GM12878 (cell line): ENCODE results near the gene MRPS25. TPM values are rescaled to one million over a fixed set of nuclear protein-coding genes. Genes with fewer than 3 reads are reported as not detected.

Experiments
- ATAC-seq: fragments of 200-7000 bp; cut with Tn5 transposase; 3 replicates; pipeline ENCODE4 v1.9.1; 2020; ENCODE audit warnings: mild to moderate bottlenecking, moderate library complexity
- BruUV-seq: library from RNA; stranded (reverse); fragments of 400-500 nt; replicated peaks from 2 replicates; lab custom pipeline; 2021; lab: Mats Ljungman, UMichigan
- CTCF ChIA-PET: fragments of 300-600 bp; sonication (Branson Sonifier 250); formaldehyde crosslinking; extraction: SDS; loops from one replicate; lab custom pipeline; 2021; ENCODE audit warnings: inconsistent platforms; lab: Yijun Ruan, JAX
- POLR2A ChIA-PET: fragments of 350-600 bp; formaldehyde crosslinking; extraction: SDS; loops from one replicate; lab custom pipeline; 2021; ENCODE audit warnings: inconsistent platforms; lab: Charles Lee
- RAD21 ChIA-PET: fragments of 300-600 bp; sonication (Branson Sonifier 250); formaldehyde crosslinking; loops from one replicate; lab custom pipeline; 2023; ENCODE audit warnings: antibody characterized with exemption; ENCODE audit not compliant: unreplicated experiment; lab: Charles Lee
- SMC1A ChIA-PET: fragments of 300-600 bp; sonication (Branson Sonifier 250); formaldehyde crosslinking; loops from one replicate; lab custom pipeline; 2023; ENCODE audit not compliant: unreplicated experiment, uncharacterized antibody; lab: Charles Lee
- DNase-seq: peaks from one replicate; pipeline ENCODE4 v3.0.0-alpha.2; 2011; ENCODE audit warnings: low read depth, low spot score
- FAIRE-seq: peaks from 3 replicates; lab custom pipeline; 2011; peaks lifted over from hg19 to GRCh38; lab: Jason Lieb, UNC
- H2AFZ ChIP-seq: 2 replicates; pipeline ENCODE4 v1.6.0; 2011; ENCODE audit warnings: low read depth, low read length, control low read depth; ENCODE audit not compliant: control insufficient read depth
- H3K27ac ChIP-seq: 2 replicates; pipeline ENCODE4 v1.5.1; 2011; ENCODE audit warnings: control low read depth; ENCODE audit not compliant: control insufficient read depth, insufficient read depth
- H3K27me3 ChIP-seq, 2 experiments: replicated peaks in 1 of 2; 2 replicates each; pipeline versions ENCODE4 v1.6.0 to v1.6.1; 2011; ENCODE audit warnings: low read length in 1 of 2; ENCODE audit not compliant: control insufficient read depth in 2 of 2, insufficient read depth in 2 of 2
- H3K36me3 ChIP-seq, 2 experiments: 2 replicates each; pipeline ENCODE4 v1.5.1; 2011; ENCODE audit warnings: low read length in 1 of 2; ENCODE audit not compliant: control insufficient read depth in 2 of 2, insufficient read depth in 2 of 2
- H3K4me1 ChIP-seq: 2 replicates; pipeline ENCODE4 v1.6.1; 2011; ENCODE audit warnings: mild to moderate bottlenecking, low read length, moderate library complexity, mixed read lengths; ENCODE audit not compliant: control insufficient read depth, insufficient read depth
- H3K4me2 ChIP-seq: 2 replicates; pipeline ENCODE4 v1.6.0; 2011; ENCODE audit warnings: control low read depth; ENCODE audit not compliant: control insufficient read depth, insufficient read depth
- H3K4me3 ChIP-seq: fragments of 200-600 bp; sonication (generic); 2 replicates; pipeline ENCODE4 v1.5.1; 2016
- H3K79me2 ChIP-seq: 2 replicates; pipeline ENCODE4 v1.6.0; 2011; ENCODE audit warnings: low read length; ENCODE audit not compliant: control insufficient read depth, insufficient read depth
- H3K9ac ChIP-seq: 2 replicates; pipeline ENCODE4 v1.8.0; 2011; ENCODE audit warnings: low read length, control low read depth, mixed read lengths; ENCODE audit not compliant: control insufficient read depth, insufficient read depth
- H3K9me3 ChIP-seq: replicated peaks from 3 replicates; pipeline ENCODE4 v1.5.1; 2011; ENCODE audit warnings: mild to moderate bottlenecking, low read length; ENCODE audit not compliant: control insufficient read depth, insufficient read depth
- H4K20me1 ChIP-seq: 2 replicates; pipeline ENCODE4 v1.6.0; 2011; ENCODE audit not compliant: control insufficient read depth, insufficient read depth
- BMI1 ChIP-seq: fragments of 450-650 bp; IDR thresholded peaks from 2 replicates; pipeline ENCODE4 v1.6.1; 2016; ENCODE audit warnings: mild to moderate bottlenecking, moderate library complexity, borderline replicate concordance
- CBFB ChIP-seq: IDR thresholded peaks from 2 replicates; pipeline ENCODE4 v1.6.1; 2016; ENCODE audit warnings: antibody characterized with exemption, low read depth
- HDAC2 ChIP-seq: fragments of 200-600 bp; sonication (generic); IDR thresholded peaks from 2 replicates; pipeline ENCODE4 v1.6.1; 2017
- RFX5 ChIP-seq: IDR thresholded peaks from 2 replicates; pipeline ENCODE4 v1.6.1; 2011; ENCODE audit warnings: low read depth, low read length, improper control_type of control experiment
- SMAD1 ChIP-seq: fragments of 450-650 bp; IDR thresholded peaks from 2 replicates; pipeline ENCODE4 v1.6.1; 2018; ENCODE audit warnings: mild to moderate bottlenecking, low read depth; ENCODE audit not compliant: partially characterized antibody
- SREBF1 ChIP-seq: IDR thresholded peaks from 2 replicates; pipeline ENCODE4 v1.6.1; 2012; ENCODE audit warnings: mild to moderate bottlenecking, low read length
- WGBS: methylation state at CpG from one replicate; pipeline ENCODE4 v1.1.6; 2016; ENCODE audit warnings: low lambda C conversion rate; ENCODE audit not compliant: insufficient replicate concordance, insufficient coverage; ENCODE audit errors: missing lambda C conversion rate; 5-methylcytosine and 5-hydroxymethylcytosine counted together
- in situ Hi-C: fragments of 300-500 bp; cut with MboI; formaldehyde crosslinking; loops from 9 replicates; pipeline ENCODE4 v1.14.3; 2018; ENCODE audit warnings: mixed read lengths
- intact Hi-C: fragments of 100-400 bp; cut with micrococcal nuclease; formaldehyde crosslinking; loops from one replicate; pipeline ENCODE4 v1.14.2; 2022; ENCODE audit not compliant: unreplicated experiment
- polyA plus RNA-seq, 11 experiments: library from polyadenylated mRNA; depleted of rRNA in 4 of 11; unstranded in 6 of 11; stranded (reverse) in 5 of 11; fragments of >200 nt; fragmentation: Nextera tagmentation in 4 of 11; fragmentation: Illumina TruSeq in 1 of 11; extraction: Ambion mirVana in 4 of 11; extraction: Trizol in 1 of 11; gene quantifications; 1 replicate in 1 of 11; 2 replicates in 10 of 11; pipeline versions ENCODE4 v1.2.1 to v1.2.3, GENCODE V29; 2011 to 2016; ENCODE audit warnings: inconsistent platforms in 2 of 11, missing spikeins in 2 of 11, low read depth in 1 of 11
- total RNA-seq, 4 experiments: library from RNA; depleted of rRNA in 3 of 4; stranded (reverse); fragments of >200 nt in 3 of 4; fragmentation: Illumina TruSeq in 1 of 4; extraction: Trizol in 1 of 4; gene quantifications; 2 replicates each; pipeline versions ENCODE4 v1.2.1 to v1.2.3, GENCODE V29; 2013 to 2021
- TF ChIP-seq, protein P1 (sequence below): fragments of 450-650 bp; IDR thresholded peaks from 2 replicates; pipeline ENCODE4 v1.6.1; 2016; ENCODE audit warnings: mild to moderate bottlenecking, moderate library complexity, borderline replicate concordance
- TF ChIP-seq, protein P2 (sequence below): IDR thresholded peaks from 2 replicates; pipeline ENCODE4 v1.6.1; 2012; ENCODE audit warnings: mild to moderate bottlenecking, low read depth, low read length
- TF ChIP-seq, protein P3 (sequence below), 3 experiments: IDR thresholded peaks in 2 of 3; conservative IDR thresholded peaks in 1 of 3; 2 replicates each; pipeline ENCODE4 v1.5.1; 2011; ENCODE audit warnings: low read depth in 3 of 3, low read length in 3 of 3, mild to moderate bottlenecking in 3 of 3, control low read depth in 2 of 3, moderate library complexity in 2 of 3, inconsistent platforms in 1 of 3, mixed read lengths in 1 of 3; ENCODE audit not compliant: control insufficient read depth in 2 of 3, insufficient read depth in 1 of 3; ENCODE audit errors: extremely low read depth in 1 of 3

The MRPS25 gene
- total and polyA plus RNA-seq, 10 of the 15 experiments (the other 5 are each of a cell fraction or from before 2014, with no cell fraction given) = 17.0 to 114 (median 62.2) TPM

DNA sequence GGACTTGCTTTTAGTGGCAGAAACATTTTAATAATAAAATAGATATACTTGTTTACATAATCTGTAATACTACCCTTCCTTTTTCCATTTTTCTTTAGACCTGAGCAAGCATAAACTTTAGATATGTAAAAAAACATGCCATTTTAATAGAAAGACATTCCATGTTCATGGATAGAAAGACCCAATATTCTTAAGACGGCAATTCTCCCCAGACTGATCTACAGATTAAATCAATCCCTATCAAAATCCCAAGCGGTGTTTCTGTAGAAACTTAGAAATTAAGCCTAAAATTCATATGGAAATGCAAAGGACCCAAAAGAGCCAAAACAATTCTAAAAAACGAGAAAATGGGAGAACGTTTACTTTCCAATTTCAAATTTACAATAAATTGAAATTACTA lies 11.6 kb downstream of the MRPS25 start (continued):
- TF ChIP-seq, protein P1, sequence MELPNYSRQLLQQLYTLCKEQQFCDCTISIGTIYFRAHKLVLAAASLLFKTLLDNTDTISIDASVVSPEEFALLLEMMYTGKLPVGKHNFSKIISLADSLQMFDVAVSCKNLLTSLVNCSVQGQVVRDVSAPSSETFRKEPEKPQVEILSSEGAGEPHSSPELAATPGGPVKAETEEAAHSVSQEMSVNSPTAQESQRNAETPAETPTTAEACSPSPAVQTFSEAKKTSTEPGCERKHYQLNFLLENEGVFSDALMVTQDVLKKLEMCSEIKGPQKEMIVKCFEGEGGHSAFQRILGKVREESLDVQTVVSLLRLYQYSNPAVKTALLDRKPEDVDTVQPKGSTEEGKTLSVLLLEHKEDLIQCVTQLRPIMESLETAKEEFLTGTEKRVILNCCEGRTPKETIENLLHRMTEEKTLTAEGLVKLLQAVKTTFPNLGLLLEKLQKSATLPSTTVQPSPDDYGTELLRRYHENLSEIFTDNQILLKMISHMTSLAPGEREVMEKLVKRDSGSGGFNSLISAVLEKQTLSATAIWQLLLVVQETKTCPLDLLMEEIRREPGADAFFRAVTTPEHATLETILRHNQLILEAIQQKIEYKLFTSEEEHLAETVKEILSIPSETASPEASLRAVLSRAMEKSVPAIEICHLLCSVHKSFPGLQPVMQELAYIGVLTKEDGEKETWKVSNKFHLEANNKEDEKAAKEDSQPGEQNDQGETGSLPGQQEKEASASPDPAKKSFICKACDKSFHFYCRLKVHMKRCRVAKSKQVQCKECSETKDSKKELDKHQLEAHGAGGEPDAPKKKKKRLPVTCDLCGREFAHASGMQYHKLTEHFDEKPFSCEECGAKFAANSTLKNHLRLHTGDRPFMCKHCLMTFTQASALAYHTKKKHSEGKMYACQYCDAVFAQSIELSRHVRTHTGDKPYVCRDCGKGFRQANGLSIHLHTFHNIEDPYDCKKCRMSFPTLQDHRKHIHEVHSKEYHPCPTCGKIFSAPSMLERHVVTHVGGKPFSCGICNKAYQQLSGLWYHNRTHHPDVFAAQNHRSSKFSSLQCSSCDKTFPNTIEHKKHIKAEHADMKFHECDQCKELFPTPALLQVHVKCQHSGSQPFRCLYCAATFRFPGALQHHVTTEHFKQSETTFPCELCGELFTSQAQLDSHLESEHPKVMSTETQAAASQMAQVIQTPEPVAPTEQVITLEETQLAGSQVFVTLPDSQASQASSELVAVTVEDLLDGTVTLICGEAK = no peak
- TF ChIP-seq SREBF1 (no peak), CBFB (no peak)

DNA sequence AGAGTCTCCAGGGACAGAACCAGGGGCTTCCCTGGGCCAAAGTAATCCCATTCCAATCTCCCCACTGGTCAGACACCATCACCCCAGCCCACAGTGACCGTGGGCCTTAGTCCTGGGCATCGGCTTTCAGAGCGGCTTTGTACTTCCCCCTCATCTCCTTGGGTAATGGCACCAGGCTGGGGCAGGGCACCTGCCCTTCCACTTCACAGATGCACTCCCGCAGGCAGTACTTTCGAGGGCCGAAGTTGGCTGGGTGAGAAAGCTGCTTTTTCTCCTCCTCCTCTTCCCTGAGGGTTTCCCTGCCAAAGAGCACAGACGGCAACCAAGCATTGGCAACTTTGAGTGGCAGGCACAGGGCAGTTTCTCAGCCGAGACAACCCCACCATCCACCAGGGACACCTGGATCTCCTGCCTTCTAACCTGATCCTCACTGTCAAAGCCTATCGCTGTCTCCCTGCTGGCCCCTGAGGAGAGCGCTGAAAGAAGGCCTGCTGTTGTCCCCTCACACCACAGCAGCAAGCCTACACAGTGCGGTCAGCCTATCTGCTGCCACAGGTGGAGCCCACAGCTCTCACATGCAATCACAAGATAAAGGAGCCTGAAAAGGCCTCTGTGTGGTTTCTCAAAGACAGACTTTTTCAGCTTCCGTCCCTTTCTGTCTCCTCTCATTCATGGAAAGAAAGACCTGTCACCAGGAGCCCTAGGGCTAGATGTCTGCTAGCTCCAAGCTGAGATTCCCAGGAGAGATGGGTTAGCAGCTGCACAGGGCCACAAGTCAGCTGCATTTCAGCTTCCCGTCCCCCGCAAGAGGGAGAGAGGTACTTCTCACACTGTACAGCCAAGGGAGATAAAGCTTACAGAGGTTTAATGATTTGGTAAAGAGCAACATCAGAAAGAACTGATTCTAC lies 12.5 kb downstream of the MRPS25 start:
- intact Hi-C loops (loop anchor here (5.0 kb wide), 1 partner anchor 105 kb away; the partner anchor contains the start of gene NR2C2), in situ Hi-C loops (no loop called here)
- H3K9ac ChIP-seq = no peak overlapping the region
- FAIRE-seq (peak; percentile 70), ATAC-seq (no peak), DNase-seq (no peak)
- no peak overlapping the region; the same call in 1 of the 2 replicates for H3K27ac ChIP-seq
- no peak overlapping the region for H3K4me2 ChIP-seq
- no TSS peak for BruUV-seq
- WGBS = 94% methylated on average over 14 of the region's 14 CpGs
- CTCF ChIA-PET = interaction anchor here (0.7 to 4.2 kb wide), 7 partner anchors 9 to 402 kb away, joined by 3 to 50 read pairs (median 3); partner anchors contain the start of gene MRPS25
- RAD21 ChIA-PET = interaction anchor here (1.6 to 3.3 kb wide), 2 partner anchors 12 to 72 kb away, joined by 3 to 30 read pairs; partner anchors contain the start of gene MRPS25
- peaks cover 38% of the 10 kb centered on the region for H3K79me2 ChIP-seq
- no peaks in the 10 kb centered on the region for H4K20me1 ChIP-seq
- H3K4me3 ChIP-seq = no peak overlapping the region
- peaks cover 28 to 37% of the 10 kb centered on the region in 2 experiments for H3K36me3 ChIP-seq
- no peak overlapping the region for H2AFZ ChIP-seq
- SMC1A ChIA-PET = interaction anchor here (1.4 to 1.6 kb wide), 2 partner anchors 13 to 153 kb away, joined by 4 to 5 read pairs; partner anchors contain the start of genes CAPN7 and MRPS25
- H3K27me3 ChIP-seq = no peaks in the 10 kb centered on the region
- POLR2A ChIA-PET = interaction anchor here (1.0 to 4.7 kb wide), 2 partner anchors 12 to 104 kb away, joined by 3 to 30 read pairs; partner anchors contain the start of gene MRPS25
- peaks cover 46% of the 10 kb centered on the region for H3K4me1 ChIP-seq
- peaks cover 14% of the 10 kb centered on the region for H3K9me3 ChIP-seq
- TF ChIP-seq SMAD1 (no peak), HDAC2 (no peak), RFX5 (no peak), BMI1 (no peak)
- TF ChIP-seq, protein P2, sequence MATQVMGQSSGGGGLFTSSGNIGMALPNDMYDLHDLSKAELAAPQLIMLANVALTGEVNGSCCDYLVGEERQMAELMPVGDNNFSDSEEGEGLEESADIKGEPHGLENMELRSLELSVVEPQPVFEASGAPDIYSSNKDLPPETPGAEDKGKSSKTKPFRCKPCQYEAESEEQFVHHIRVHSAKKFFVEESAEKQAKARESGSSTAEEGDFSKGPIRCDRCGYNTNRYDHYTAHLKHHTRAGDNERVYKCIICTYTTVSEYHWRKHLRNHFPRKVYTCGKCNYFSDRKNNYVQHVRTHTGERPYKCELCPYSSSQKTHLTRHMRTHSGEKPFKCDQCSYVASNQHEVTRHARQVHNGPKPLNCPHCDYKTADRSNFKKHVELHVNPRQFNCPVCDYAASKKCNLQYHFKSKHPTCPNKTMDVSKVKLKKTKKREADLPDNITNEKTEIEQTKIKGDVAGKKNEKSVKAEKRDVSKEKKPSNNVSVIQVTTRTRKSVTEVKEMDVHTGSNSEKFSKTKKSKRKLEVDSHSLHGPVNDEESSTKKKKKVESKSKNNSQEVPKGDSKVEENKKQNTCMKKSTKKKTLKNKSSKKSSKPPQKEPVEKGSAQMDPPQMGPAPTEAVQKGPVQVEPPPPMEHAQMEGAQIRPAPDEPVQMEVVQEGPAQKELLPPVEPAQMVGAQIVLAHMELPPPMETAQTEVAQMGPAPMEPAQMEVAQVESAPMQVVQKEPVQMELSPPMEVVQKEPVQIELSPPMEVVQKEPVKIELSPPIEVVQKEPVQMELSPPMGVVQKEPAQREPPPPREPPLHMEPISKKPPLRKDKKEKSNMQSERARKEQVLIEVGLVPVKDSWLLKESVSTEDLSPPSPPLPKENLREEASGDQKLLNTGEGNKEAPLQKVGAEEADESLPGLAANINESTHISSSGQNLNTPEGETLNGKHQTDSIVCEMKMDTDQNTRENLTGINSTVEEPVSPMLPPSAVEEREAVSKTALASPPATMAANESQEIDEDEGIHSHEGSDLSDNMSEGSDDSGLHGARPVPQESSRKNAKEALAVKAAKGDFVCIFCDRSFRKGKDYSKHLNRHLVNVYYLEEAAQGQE = no peak
- TF ChIP-seq, protein P3, sequence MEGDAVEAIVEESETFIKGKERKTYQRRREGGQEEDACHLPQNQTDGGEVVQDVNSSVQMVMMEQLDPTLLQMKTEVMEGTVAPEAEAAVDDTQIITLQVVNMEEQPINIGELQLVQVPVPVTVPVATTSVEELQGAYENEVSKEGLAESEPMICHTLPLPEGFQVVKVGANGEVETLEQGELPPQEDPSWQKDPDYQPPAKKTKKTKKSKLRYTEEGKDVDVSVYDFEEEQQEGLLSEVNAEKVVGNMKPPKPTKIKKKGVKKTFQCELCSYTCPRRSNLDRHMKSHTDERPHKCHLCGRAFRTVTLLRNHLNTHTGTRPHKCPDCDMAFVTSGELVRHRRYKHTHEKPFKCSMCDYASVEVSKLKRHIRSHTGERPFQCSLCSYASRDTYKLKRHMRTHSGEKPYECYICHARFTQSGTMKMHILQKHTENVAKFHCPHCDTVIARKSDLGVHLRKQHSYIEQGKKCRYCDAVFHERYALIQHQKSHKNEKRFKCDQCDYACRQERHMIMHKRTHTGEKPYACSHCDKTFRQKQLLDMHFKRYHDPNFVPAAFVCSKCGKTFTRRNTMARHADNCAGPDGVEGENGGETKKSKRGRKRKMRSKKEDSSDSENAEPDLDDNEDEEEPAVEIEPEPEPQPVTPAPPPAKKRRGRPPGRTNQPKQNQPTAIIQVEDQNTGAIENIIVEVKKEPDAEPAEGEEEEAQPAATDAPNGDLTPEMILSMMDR (IDR thresholded peaks at IDR 0.05 in 2 of 3, conservative IDR thresholded peaks at IDR 0.05 in 1 of 3; ENCODE audit: control insufficient read depth in 2 of 3, extremely low read depth in 1 of 3, insufficient read depth in 1 of 3, low read depth in 3 of 3, low read length in 3 of 3) = no peak
